Measurements from ENCODE around the gene FHIT. TPM values are rescaled to one million over a fixed set of nuclear protein-coding genes. Genes with fewer than 3 reads are reported as not detected.

The FHIT gene
- total and polyA plus RNA-seq, 9 donors: 5.1 to 11.8 (median 9.5) TPM

GRCh38 chr3:59839283-59839682 lies 1412.0 kb downstream of the FHIT start:
- intact Hi-C loops (cut with DNase I): no loop called here
- H3K36me3 ChIP-seq: no peaks in the 10 kb centered on the region
- no peaks in the 10 kb centered on the region for H3K4me1 ChIP-seq (ENCODE audit: insufficient read depth)
- no peaks in the 10 kb centered on the region for H3K9me3 ChIP-seq
- no peaks in the 10 kb centered on the region for H3K27me3 ChIP-seq
- no peak overlapping the region for H3K27ac ChIP-seq
- DNase-seq: no peak
- WGBS, 3 donors: 77 to 83% (median 81%) methylated on average over 3 of the region's 3 CpGs
- TF ChIP-seq CTCF (IDR thresholded peaks at IDR 0.05) (no peak), EP300 (IDR thresholded peaks at IDR 0.05) (no peak), POLR2A (IDR thresholded peaks at IDR 0.05) (no peak)
- no peak overlapping the region for H3K4me3 ChIP-seq

GRCh38 chr3:59836531-59836930 lies 1414.7 kb downstream of the FHIT start:
- WGBS, 3 donors: 86 to 89% (median 87%) methylated on average over 3 of the region's 3 CpGs
- intact Hi-C loops (cut with DNase I): no loop called here
- Histone ChIP-seq H3K27ac (no peak overlapping the region), H3K36me3 (no peaks in the 10 kb centered on the region), H3K27me3 (no peaks in the 10 kb centered on the region), H3K4me1 (ENCODE audit: insufficient read depth) (no peaks in the 10 kb centered on the region), H3K4me3 (no peak overlapping the region), H3K9me3 (no peaks in the 10 kb centered on the region)
- no peak for DNase-seq
- no peak for TF ChIP-seq EP300 (IDR thresholded peaks at IDR 0.05)
- no peak for TF ChIP-seq POLR2A (IDR thresholded peaks at IDR 0.05)
- no peak for TF ChIP-seq CTCF (IDR thresholded peaks at IDR 0.05)

GRCh38 chr3:59832702-59833101 lies 1418.5 kb downstream of the FHIT start:
- no peak for DNase-seq
- H3K27ac ChIP-seq: no peak overlapping the region
- H3K9me3 ChIP-seq: no peaks in the 10 kb centered on the region
- intact Hi-C loops (cut with DNase I): no loop called here
- H3K27me3 ChIP-seq: no peaks in the 10 kb centered on the region
- H3K36me3 ChIP-seq: no peaks in the 10 kb centered on the region
- H3K4me3 ChIP-seq: no peak overlapping the region
- no peak for TF ChIP-seq CTCF (IDR thresholded peaks at IDR 0.05)
- TF ChIP-seq EP300 (IDR thresholded peaks at IDR 0.05): no peak
- no peak for TF ChIP-seq POLR2A (IDR thresholded peaks at IDR 0.05)
- no peaks in the 10 kb centered on the region for H3K4me1 ChIP-seq (ENCODE audit: insufficient read depth)
- 61 to 69% (median 64%) methylated on average over 3 of the region's 3 CpGs for WGBS, 3 donors

GRCh38 chr3:59832241-59832640 lies 1419.0 kb downstream of the FHIT start:
- Histone ChIP-seq H3K4me3 (no peak overlapping the region), H3K36me3 (no peaks in the 10 kb centered on the region), H3K27me3 (no peaks in the 10 kb centered on the region), H3K4me1 (ENCODE audit: insufficient read depth) (no peaks in the 10 kb centered on the region), H3K27ac (no peak overlapping the region), H3K9me3 (no peaks in the 10 kb centered on the region)
- intact Hi-C loops (cut with DNase I): no loop called here
- no peak for DNase-seq
- TF ChIP-seq POLR2A (IDR thresholded peaks at IDR 0.05): no peak
- no peak for TF ChIP-seq CTCF (IDR thresholded peaks at IDR 0.05)
- TF ChIP-seq EP300 (IDR thresholded peaks at IDR 0.05): no peak
- 89 to 91% (median 90%) methylated on average over 3 of the region's 3 CpGs for WGBS, 3 donors

- TF ChIP-seq EP300 (IDR thresholded peaks at IDR 0.05): no peak
- TF ChIP-seq POLR2A (IDR thresholded peaks at IDR 0.05): no peak
- TF ChIP-seq CTCF (IDR thresholded peaks at IDR 0.05): no peak
- Histone ChIP-seq H3K27ac (no peak overlapping the region), H3K4me1 (ENCODE audit: insufficient read depth) (no peaks in the 10 kb centered on the region), H3K9me3 (no peaks in the 10 kb centered on the region), H3K36me3 (no peaks in the 10 kb centered on the region), H3K4me3 (no peak overlapping the region), H3K27me3 (no peaks in the 10 kb centered on the region)
- intact Hi-C loops (cut with DNase I): no loop called here
- WGBS, 3 donors: 93 to 94% (median 94%) methylated on average over 2 of the region's 2 CpGs
- DNase-seq: no peak
Observed at GRCh38 chr3:59831394-59831793, 1419.9 kb downstream of the FHIT start.

All from ovary (tissue), 9 donors.